ENCODE results near the gene FILIP1L.

FILIP1L gene

DNA sequence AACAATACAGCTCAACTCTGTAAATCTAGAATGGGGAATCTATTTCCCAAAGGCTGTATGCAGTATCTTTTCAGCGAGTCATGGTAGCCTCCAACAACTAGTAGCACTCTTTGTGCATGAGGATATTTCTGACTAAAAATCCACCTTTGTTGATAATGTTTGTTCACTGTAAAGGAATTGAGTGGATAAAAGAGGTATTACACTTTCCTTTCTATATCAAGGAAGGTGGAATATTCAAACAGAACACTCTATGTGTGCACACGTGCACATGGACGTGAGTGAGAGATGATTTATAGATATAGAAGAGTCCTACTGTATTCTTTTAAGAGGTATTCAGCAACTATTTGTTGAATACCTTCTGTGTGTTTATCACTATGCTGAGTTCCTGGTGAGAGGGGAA, 228.4 kb downstream of the FILIP1L start:
- DNase-seq (ENCODE audit: low spot score), result no peak

DNA sequence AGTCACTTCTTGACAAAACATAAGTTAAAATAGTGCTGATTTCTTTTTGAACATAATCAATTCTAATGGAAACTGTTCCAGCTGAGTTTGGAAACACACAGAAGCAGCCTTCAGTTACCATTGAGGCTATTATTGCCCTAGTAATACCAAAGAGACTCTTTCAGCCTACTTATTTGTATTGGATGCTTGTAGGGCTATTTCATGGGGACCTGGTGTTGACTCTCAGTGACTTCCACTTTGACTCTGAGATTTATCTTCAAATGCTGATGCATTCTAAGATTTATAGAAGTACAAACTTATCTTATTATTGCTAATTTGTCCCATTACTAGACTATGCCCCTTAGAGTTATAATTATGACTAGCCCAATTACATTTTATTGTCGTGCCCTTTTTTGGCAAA, 229.2 kb downstream of the FILIP1L start:
- DNase-seq (ENCODE audit: low spot score), result no peak

DNA sequence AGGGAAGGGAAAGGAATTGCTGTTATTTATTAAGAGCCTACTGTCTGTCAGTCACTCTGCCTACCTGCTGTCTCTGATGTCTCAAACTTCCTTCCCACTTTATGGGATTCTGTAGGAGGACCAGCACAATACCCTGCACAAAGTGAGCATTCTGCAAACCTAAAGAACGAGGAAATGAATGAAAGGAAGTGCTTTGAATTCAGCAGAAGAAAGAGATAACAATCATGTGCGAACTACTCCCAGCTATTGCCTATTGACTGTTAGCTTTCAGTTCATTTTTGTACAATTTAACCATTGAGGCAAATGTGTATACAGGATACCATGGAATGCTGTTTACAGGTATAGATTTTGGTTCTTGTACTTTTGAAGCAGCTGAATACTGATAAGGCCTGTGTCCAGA, 229.8 kb downstream of the FILIP1L start:
- no peak for DNase-seq (ENCODE audit: low spot score)

DNA sequence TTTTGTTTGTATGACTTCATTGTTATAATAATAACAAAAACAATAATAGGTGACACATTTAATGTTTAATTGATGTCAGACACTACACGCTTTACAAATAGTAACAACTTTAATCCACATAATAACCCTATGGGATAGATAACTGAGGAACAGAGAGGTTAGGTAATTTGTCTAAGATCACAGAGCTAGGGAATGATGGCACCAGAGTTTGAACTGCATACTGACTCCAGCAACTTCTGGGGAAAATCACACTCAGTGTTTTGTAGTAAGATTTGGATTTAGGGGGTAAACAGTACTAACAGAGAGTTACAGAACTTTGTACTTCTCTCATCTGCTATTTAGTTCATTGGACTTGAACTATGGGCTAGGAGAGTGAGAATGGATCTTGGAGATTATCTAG, 230.6 kb downstream of the FILIP1L start:
- DNase-seq (ENCODE audit: low spot score), result no peak

DNA sequence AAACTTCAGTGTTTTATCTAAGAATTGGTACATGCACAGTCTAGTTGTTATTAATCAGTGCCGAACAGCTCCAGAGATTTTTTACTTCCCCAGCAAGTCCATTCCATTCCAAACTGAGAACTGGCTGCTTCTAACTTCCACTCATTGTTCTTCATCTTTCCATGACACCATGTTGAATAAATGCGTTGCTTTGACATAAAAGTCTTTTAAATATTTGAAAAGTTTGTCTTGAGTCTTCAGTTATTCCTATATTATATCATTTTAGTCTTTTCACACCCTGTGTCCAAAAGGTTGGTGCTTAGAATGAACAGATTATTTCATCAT, 231.2 kb downstream of the FILIP1L start:
- DNase-seq (ENCODE audit: low spot score), result no peak

DNA sequence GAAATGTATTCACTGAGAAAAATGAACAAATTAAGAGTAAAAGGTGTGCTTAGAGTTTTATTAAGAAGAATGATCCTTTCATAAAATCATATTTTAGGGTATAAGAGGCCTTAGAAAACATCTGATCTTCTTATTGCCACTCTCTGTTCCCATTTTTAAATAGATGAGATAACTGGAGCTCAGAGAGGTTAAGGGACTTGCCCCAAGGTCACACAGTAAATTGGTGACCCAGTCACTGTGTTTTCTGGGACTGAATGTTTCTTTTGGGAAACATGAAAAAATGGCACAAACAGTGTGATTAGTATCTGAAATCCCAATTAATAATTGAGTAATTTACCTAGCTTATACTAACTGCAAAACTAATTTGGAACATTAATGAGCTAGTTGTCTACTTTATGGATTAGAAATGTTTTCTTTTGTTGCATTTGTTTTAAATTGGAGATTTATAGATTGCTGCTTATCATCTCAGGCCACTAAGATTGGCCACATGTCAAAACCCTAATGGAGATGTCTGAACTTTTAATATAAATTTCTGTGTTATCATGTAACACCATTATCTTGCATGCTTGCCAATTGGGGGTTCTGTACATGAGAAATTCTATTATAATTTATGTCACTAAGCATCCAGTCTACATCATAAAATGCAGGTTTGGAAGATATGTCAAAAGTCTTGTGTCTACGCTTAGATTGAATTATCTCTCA, 231.7 kb downstream of the FILIP1L start:
- DNase-seq (ENCODE audit: low spot score), result no peak

DNA sequence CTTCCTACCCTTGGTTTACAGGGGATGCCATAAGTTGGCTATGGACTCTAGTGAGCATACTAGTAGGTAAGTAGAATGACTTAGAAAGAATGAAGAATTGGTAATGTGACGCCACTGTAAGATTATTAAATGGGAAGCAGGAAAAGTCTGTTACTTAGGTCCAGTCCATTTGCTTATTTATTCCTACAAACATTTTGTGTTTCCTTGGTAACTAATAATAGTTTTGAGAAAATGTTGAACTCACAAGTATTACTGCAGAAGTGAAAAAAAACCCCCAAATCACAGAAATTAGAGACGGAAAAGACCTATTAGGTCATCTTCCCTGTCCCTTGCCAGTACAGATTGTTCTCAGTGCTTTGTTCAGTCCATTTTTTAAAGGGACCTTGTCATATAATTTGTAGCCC, 233.2 kb downstream of the FILIP1L start:
- no peak for DNase-seq (ENCODE audit: low spot score)

DNA sequence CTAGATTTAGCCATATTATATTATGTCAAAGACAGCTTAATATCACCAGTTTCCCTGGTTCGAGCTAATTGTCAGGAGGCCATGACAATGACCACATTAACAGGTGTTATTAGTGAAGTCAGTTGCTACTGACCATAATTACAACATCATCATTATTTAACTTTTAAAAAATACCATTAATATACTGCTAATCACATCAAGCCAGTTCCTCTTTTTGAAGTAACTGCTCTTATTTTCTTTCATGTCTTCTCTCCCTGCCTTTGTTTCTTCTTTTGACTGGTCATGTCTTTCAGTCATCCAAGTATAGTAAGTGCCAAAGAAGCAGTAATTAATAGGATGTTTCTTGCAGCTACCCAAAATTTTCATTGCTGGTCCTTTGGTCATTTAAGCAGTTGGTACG, 235.0 kb downstream of the FILIP1L start:
- no peak for DNase-seq (ENCODE audit: low spot score)

DNA sequence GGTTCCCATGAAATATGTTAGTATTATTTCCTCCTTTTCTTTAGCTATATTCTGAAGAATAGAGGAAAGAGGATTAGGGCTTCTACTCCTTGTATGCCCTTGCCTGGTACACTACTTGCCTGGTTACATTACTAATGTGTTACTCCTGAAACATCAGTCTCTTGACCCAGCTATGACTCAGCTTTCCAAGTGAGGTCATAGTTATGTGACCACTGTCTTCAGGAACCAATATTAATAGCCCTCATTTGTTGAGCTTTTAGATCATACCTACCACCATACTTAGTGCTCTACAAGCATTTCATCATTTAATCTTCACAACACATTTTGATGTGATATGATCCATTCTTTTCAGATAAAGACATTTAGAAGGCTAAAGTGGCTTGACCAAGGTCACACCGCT, 236.3 kb downstream of the FILIP1L start:
- DNase-seq (ENCODE audit: low spot score), result peak; percentile 45

DNA sequence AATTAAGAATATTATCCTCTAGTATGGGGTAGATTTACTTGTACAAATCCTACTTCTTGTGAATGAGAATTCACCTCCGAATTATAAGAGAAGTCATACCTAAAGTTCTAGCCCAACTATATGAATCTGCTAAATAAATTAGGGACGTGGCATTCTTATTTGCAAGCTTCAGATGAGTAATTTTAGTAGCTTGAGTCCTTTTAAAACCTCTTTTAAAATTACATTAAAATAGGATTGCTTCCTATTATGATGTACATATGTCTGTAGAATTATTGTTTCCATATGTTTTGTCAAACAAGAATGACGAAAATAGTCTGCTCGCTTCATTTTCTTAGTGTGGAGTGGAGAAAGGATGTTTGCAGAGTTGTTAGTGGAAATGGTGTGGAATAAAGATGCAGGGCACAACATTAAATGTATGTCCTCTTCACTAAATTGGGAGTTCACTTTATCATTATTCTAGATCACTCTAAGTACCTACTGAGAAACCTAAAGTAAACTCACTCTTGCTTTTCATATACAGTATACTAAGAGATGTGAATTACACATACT, 237.2 kb downstream of the FILIP1L start:
- DNase-seq (ENCODE audit: low spot score), result no peak

DNA sequence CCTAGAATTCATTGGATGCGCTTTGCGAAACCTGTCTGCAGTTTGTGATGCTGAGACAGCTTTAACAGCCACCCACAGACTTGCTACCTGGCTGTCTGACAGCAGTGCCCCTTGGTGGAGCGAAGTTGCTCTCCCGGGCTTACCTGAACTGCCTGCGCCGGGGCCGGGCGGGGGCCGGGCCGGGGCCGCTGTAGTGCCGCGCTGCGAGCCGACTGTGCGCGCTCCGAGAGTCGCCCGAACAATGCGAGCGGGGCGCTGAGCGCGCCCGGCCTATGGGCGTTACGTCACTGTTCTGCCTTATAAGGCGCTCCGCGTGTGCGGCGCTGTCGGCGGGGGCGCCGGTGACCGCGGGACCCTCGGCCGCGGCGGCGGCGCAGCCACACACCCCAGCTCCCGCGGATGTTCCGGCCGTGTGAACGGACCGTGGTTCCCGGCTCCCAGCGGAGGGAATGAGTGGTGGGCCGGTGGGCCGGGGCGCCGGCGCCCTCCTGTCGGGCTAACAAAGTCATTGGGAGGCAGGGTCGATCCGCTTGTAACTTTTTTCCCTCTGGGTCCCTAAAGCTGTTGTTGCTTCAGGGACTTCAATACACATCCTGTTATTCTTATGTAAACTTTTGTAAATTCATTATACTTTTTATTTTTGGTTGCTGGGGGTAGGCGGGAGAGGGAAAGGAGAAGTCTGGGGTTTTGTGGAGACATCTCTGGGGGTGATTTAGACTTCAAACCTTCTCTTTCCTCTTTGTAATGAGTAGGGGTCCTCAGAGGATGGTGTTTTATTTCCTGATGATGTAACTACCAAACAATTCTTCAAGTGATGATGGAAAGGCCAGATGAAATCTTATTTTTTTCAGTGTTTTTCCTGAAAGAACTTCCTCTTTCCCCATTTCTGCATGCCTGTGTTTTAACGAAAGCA, 238.1 kb downstream of the FILIP1L start:
- peak; percentile 58 for DNase-seq (ENCODE audit: low spot score)

DNA sequence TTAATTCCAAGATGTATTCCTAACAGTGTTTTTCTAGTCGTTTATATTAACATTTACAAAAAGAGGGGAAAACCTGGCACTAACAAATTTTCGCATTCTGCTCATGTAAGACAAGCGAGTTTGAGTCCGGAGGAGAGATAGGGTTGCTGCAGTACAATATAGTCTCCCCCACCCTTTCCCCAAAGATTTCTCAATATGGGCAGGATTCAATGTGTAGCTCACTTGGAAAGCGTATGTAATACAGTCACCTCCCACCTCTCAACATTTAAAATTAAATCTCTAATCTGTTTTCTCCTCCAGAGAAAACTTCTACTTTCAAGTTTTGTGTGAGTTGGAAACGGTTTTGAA, 238.7 kb downstream of the FILIP1L start:
- DNase-seq (ENCODE audit: low spot score), result peak; percentile 15

DNA sequence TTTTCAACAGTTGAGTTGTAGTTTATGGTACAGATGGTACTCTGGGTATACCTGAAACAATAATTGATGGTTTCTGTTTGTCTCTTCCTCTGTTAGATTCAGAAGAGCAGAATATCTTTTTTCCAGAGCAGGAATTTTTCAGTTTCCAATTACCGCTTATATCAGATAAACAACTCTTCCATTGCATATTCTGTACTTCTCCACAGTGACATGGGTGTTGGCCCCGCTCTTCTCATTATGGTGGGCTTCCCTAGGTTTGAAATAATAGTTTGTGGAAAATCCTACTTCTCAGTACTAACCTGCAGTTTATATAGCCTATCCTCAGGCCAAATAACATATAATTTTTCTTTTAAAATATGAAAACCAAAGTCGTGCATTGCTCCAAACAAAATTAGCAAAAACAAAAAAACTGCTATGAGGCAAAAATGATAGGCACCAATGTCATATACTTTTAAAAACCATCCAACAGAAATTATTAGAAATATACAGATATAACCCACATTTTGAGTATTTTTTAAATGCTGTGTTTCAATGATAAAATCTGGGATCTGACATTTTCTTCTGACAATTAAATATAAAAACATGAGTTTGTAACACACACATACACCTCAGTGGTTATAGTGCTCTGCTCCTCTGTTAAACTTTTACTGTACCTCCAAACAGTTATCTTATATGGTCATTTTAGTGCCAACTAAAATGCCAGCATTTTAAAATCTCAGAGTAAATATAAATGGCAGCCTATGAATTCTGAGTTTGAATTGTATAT, 239.9 kb downstream of the FILIP1L start:
- no peak for DNase-seq (ENCODE audit: low spot score)

DNA sequence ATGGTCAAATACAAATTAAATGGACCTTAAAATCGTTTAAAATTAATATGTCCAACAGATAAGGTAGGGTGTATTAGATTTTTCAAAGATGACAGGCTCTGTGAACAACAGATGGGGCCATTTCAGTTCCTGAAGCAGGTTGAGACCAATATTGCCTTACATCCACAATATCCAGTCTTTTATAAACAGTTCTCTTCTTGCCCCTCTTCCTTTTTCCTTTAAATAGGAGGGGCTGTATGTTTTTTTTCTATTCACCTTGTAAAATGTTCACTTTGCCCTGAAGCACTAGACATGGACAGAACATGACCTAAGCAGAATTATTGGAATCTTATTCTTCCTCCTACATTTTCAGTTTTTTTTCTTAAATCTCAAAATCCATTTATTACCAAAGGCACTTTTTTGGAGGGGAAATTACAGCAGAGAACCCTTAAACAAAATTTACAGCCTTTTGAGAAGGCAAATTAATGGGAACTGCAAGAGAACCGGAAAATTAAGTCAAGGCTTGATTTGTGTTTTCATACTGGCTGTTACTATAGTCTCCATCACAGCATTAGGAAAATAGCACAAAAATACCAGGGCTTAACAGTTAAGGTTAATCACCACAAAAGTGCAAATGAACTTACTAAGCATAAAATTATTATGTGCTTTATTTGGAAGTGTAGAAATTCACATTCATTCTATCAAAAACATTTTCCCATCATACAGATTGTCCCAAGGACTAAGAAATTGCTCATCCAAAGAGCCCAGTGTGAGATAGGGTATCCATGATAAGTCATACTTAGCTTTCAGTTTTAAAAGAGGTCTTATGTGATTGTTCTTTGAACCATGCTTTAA, 240.8 kb downstream of the FILIP1L start:
- no peak for DNase-seq (ENCODE audit: low spot score)

DNA sequence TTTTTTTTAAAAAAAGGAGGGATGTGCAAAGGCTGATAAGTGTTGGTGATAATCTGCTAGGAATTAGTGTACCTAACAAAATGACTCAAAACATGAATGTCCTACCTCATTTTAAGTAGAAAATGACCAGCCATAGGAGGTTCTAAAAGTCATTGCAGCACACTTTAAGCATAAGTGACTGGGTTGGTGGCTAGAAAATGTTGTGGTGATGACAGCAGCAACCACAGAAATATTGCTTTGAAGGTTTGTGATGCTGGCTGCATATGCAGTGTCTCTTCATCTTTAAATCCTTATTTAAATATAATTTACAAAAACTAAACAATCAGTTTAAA, 241.4 kb downstream of the FILIP1L start:
- no peak for DNase-seq (ENCODE audit: low spot score)

DNA sequence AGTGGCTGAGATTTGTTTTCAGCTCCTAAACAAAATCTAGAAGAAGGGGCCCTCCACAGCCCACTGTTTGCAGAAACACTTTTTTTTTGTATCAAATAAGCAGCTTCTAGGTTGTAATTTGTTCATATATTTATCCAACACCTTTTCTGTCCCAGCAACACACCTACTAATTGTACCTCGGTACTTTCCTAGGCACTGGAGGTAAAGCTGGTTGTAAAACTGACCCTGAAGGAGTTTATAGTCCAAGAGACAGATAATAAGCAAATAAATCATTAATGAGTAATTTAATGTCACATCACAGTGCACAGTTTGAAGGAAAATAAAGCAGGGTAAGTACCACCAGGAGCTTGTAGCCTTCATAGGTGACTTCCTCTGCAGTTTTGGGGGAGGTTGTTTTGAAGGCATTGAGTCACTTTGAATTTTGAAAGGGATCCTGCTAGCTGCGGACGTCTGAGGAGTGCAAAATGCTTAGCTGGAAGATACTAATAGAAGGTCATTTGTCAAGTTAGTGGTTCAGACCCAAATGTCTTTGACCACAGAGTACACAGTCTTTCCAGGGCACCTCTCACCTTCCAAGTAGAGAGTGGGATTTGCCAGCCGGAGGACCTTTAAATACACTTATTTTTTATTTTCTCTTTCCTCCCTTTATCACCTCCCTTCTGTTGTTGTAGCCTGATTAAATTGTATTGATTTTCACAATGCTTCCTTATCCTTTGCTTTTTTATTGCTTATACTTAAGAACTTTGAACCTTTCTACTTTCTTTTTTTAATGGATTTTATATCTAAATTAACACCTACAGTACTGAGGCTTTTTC, 242.9 kb downstream of the FILIP1L start:
- no peak for DNase-seq (ENCODE audit: low spot score)

DNA sequence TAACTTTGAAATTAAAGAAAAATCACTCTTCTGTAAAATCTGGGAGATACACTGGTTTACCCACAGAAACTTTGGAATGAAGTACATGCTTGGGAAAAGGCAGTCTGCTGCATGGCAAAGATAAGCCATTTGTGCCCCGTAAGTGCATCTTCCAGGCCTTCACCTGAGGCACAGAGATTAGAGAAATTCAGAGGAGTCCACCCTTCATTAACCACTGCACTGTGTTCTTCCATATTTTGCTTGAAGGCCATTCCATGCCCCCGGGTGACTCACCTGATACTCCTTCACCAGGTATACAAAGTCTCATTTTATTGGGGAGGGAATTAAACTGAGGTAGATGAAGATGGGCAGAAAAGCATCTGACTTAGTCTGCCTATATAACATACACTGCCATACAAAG, 243.6 kb downstream of the FILIP1L start:
- DNase-seq (ENCODE audit: low spot score), result no peak

DNA sequence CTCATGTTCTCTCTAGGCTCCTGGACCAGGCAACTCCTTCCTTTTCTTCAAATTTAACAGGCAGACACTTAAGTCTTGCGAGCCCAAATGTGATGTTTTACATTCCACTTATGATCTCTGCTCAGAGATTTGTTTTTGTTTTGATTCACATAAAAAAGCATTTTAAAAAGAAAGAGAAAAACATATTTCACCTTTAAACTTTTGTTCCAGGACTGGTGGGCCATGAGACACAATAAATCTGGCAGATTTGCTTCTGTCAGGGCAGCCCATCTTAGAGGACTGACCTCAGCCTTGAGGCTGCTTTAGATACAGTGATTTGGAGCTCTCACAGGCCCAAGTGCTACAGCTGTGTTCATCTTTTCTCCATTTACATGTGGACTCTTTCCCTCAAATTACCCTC, 244.7 kb downstream of the FILIP1L start:
- DNase-seq (ENCODE audit: low spot score), result no peak

DNA sequence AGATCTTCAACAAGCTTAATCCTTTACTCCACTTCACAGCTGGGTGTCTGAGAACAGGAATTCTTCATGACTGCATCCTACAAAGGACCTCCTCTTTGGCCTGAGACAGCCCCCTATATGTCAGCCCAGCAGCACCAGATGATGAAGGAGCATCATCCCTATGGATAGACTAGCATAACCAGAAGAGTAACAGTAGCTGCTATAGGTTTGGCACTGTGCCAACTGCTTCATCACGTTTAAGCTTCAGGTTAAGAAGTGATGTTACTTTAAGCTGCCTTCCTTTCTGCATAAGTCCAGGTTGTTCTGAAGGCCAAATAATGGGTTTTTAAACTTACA, 246.0 kb downstream of the FILIP1L start:
- no peak for DNase-seq (ENCODE audit: low spot score)

DNA sequence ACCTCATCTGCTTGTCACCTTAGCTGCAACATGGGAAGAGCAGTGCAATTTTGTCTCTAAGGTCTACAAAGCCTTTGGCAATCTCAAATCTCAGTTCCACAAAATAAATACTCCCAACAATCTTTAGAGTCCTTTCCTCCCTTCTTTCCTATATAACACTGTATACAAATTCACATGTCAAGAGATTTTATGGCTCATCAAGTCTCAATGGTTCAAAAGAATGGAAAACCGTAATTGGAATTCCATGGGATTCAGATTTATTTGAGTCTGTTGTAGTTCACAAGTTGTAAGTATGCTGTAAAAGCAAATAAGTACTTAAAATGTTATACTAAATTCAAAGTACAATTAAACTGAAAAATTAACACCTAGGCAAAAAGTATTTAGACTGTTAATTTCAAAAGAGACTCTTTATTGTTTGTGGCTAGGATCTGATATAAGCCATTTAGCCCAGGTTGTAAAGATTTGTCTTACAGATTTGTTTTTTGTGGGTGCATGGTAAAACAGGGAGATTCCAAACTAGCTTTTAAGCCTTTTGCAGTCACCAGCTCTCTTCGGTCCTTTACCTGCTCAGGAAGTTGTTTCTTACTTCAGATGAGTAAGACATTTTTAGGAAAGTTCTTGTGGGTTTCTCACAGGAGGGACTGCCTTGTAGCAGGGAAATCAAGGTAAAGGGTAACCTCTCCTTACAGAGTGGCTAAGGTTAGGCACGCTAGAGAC, 246.5 kb downstream of the FILIP1L start:
- DNase-seq (ENCODE audit: low spot score), result no peak

Measured in hepatic stellate cell (primary cell).